GM18861 (cell line): ENCODE measurements around the gene WWOX.

Source experiments
- ATAC-seq: cut with Tn5 transposase; IDR thresholded peaks from one replicate; pipeline ENCODE4 v1.9.1; 2021; ENCODE audit not compliant: unreplicated experiment

Gene WWOX

GRCh38 chr16:79168321-79168720 lies 1068.9 kb downstream of the WWOX start:
- ATAC-seq = no peak

- ATAC-seq = no peak
Measured at GRCh38 chr16:79169239-79169638, 1069.8 kb downstream of the WWOX start.

GRCh38 chr16:79170555-79171246 lies 1071.2 kb downstream of the WWOX start:
- ATAC-seq = no peak

- no peak for ATAC-seq
Measured at GRCh38 chr16:79171504-79171903, 1072.0 kb downstream of the WWOX start.

GRCh38 chr16:79171931-79172705 lies 1072.7 kb downstream of the WWOX start:
- ATAC-seq = no peak

- ATAC-seq = no peak
Measured at GRCh38 chr16:79172976-79173500, 1073.6 kb downstream of the WWOX start.

GRCh38 chr16:79173919-79174318 lies 1074.5 kb downstream of the WWOX start:
- ATAC-seq = no peak

GRCh38 chr16:79175286-79176057 lies 1076.0 kb downstream of the WWOX start:
- no peak for ATAC-seq

GRCh38 chr16:79177018-79177417 lies 1077.6 kb downstream of the WWOX start:
- ATAC-seq = no peak

- ATAC-seq = no peak
Measured at GRCh38 chr16:79181419-79181818, 1082.0 kb downstream of the WWOX start.

GRCh38 chr16:79182616-79183015 lies 1083.2 kb downstream of the WWOX start:
- ATAC-seq = no peak

- ATAC-seq = no peak
Measured at GRCh38 chr16:79183571-79183970, 1084.1 kb downstream of the WWOX start.

GRCh38 chr16:79184464-79185030 lies 1085.1 kb downstream of the WWOX start:
- no peak for ATAC-seq

- ATAC-seq = no peak
Measured at GRCh38 chr16:79185711-79186110, 1086.3 kb downstream of the WWOX start.

- ATAC-seq = no peak
Measured at GRCh38 chr16:79186196-79186595, 1086.7 kb downstream of the WWOX start.

- ATAC-seq = no peak
Measured at GRCh38 chr16:79188115-79188738, 1088.8 kb downstream of the WWOX start.

- ATAC-seq = no peak
Measured at GRCh38 chr16:79188739-79189122, 1089.3 kb downstream of the WWOX start.

GRCh38 chr16:79190542-79190941 lies 1091.1 kb downstream of the WWOX start:
- ATAC-seq = no peak

- ATAC-seq = no peak
Measured at GRCh38 chr16:79191933-79192332, 1092.5 kb downstream of the WWOX start.

GRCh38 chr16:79192904-79193303 lies 1093.5 kb downstream of the WWOX start:
- ATAC-seq = no peak

- no peak for ATAC-seq
Measured at GRCh38 chr16:79194291-79194690, 1094.8 kb downstream of the WWOX start.
